ENCODE measurements around the gene ZNF521. TPM values are rescaled to one million over a fixed set of nuclear protein-coding genes. Genes with fewer than 3 reads are reported as not detected.

ZNF521 gene
- total RNA-seq, 1 experiment from 2014 or later: not detected

- Histone ChIP-seq H3K27me3 (ENCODE audit: insufficient read depth, low read depth) (no peaks in the 10 kb centered on the region), H3K4me3 (no peak overlapping the region), H3K36me3 (ENCODE audit: low read depth) (no peaks in the 10 kb centered on the region), H3K79me2 (ENCODE audit: low read depth) (no peaks in the 10 kb centered on the region), H4K20me1 (ENCODE audit: insufficient read depth) (no peaks in the 10 kb centered on the region), H2AFZ (no peak overlapping the region), H3K9me3 (ENCODE audit: insufficient read depth, low read depth) (no peaks in the 10 kb centered on the region), H3K4me1 (replicated peaks; ENCODE audit: insufficient read depth) (no peaks in the 10 kb centered on the region), H3K27ac (no peak overlapping the region), H3F3A (ENCODE audit: insufficient read depth, low read depth) (no peaks in the 10 kb centered on the region), H3K4me2 (no peak overlapping the region), H3K9me2 (ENCODE audit: insufficient read depth) (no peaks in the 10 kb centered on the region)
- intact Hi-C loops (cut with micrococcal nuclease; ENCODE audit: unreplicated experiment): no loop called here
- TF ChIP-seq EZH2 (IDR thresholded peaks at IDR 0.05; ENCODE audit: low read depth) (no peak), CTCF (conservative IDR thresholded peaks at IDR 0.05) (no peak)
- no peak for DNase-seq
- CTCF ChIA-PET: no interaction called here
- BruUV-seq (replicated peaks): no TSS peak
- POLR2A ChIA-PET (ENCODE audit: unreplicated experiment): no interaction called here
Observed at GRCh38 chr18:25316381-25317018, 35.5 kb downstream of the ZNF521 start.

- DNase-seq: no peak
- Histone ChIP-seq H4K20me1 (ENCODE audit: insufficient read depth) (no peaks in the 10 kb centered on the region), H3F3A (ENCODE audit: insufficient read depth, low read depth) (no peaks in the 10 kb centered on the region), H3K4me2 (no peak overlapping the region), H3K27ac (no peak overlapping the region), H3K4me1 (replicated peaks; ENCODE audit: insufficient read depth) (no peaks in the 10 kb centered on the region), H3K4me3 (no peak overlapping the region), H3K9me3 (ENCODE audit: insufficient read depth, low read depth) (no peaks in the 10 kb centered on the region), H3K36me3 (ENCODE audit: low read depth) (no peaks in the 10 kb centered on the region), H3K79me2 (ENCODE audit: low read depth) (no peaks in the 10 kb centered on the region), H3K9me2 (ENCODE audit: insufficient read depth) (no peaks in the 10 kb centered on the region), H2AFZ (no peak overlapping the region), H3K27me3 (ENCODE audit: insufficient read depth, low read depth) (no peaks in the 10 kb centered on the region)
- intact Hi-C loops (cut with micrococcal nuclease; ENCODE audit: unreplicated experiment): no loop called here
- CTCF ChIA-PET: no interaction called here
- BruUV-seq (replicated peaks): no TSS peak
- TF ChIP-seq EZH2 (IDR thresholded peaks at IDR 0.05; ENCODE audit: low read depth): no peak
- no peak for TF ChIP-seq CTCF (conservative IDR thresholded peaks at IDR 0.05)
- POLR2A ChIA-PET (ENCODE audit: unreplicated experiment): no interaction called here
Observed at GRCh38 chr18:25314838-25315190, 37.2 kb downstream of the ZNF521 start.

GRCh38 chr18:25314151-25314837, 37.7 kb downstream of the ZNF521 start:
- no peaks in the 10 kb centered on the region for H3K36me3 ChIP-seq (ENCODE audit: low read depth)
- ChIA-PET POLR2A (ENCODE audit: unreplicated experiment) (no interaction called here), CTCF (no interaction called here)
- no peak for DNase-seq
- no peak for TF ChIP-seq EZH2 (IDR thresholded peaks at IDR 0.05; ENCODE audit: low read depth)
- TF ChIP-seq CTCF (conservative IDR thresholded peaks at IDR 0.05): no peak
- no peaks in the 10 kb centered on the region for H3F3A ChIP-seq (ENCODE audit: insufficient read depth, low read depth)
- no peaks in the 10 kb centered on the region for H4K20me1 ChIP-seq (ENCODE audit: insufficient read depth)
- no peak overlapping the region for H2AFZ ChIP-seq
- no peaks in the 10 kb centered on the region for H3K79me2 ChIP-seq (ENCODE audit: low read depth)
- H3K9me3 ChIP-seq (ENCODE audit: insufficient read depth, low read depth): no peaks in the 10 kb centered on the region
- no peak overlapping the region for H3K27ac ChIP-seq
- H3K4me3 ChIP-seq: no peak overlapping the region
- H3K9me2 ChIP-seq (ENCODE audit: insufficient read depth): no peaks in the 10 kb centered on the region
- no peaks in the 10 kb centered on the region for H3K27me3 ChIP-seq (ENCODE audit: insufficient read depth, low read depth)
- H3K4me1 ChIP-seq (replicated peaks; ENCODE audit: insufficient read depth): no peaks in the 10 kb centered on the region
- intact Hi-C loops (cut with micrococcal nuclease; ENCODE audit: unreplicated experiment): no loop called here
- BruUV-seq (replicated peaks): no TSS peak
- no peak overlapping the region for H3K4me2 ChIP-seq

Measured in PC-9 (cell line).